HT1080 (cell line): ENCODE data around the gene CPXM2. TPM values are rescaled to one million over a fixed set of nuclear protein-coding genes. Genes with fewer than 3 reads are reported as not detected.

Experiments used
- DNase-seq: peaks from one replicate; pipeline ENCODE4 v3.0.0-alpha.2; 2015; ENCODE audit warnings: low read depth
- total RNA-seq: library from RNA; depleted of rRNA; stranded (reverse); fragments of >200 nt; shearing (Covaris generic); gene quantifications from 2 replicates; pipeline ENCODE4 v1.2.3, GENCODE V29; 2014

The CPXM2 gene
- total RNA-seq, 1 experiment from 2014 or later, result 0.08 TPM

GRCh38 chr10:123800821-123801220 is 90.8 kb downstream of the CPXM2 start:
- DNase-seq, result no peak

GRCh38 chr10:123800289-123800688 is 91.3 kb downstream of the CPXM2 start:
- no peak for DNase-seq

- no peak for DNase-seq
Measured at GRCh38 chr10:123798856-123799255, 92.8 kb downstream of the CPXM2 start.

GRCh38 chr10:123797813-123798212 is 93.8 kb downstream of the CPXM2 start:
- DNase-seq, result no peak

GRCh38 chr10:123796736-123797135 is 94.9 kb downstream of the CPXM2 start:
- DNase-seq, result no peak

GRCh38 chr10:123795846-123796590 is 95.6 kb downstream of the CPXM2 start:
- no peak for DNase-seq

GRCh38 chr10:123795196-123795780 is 96.3 kb downstream of the CPXM2 start:
- no peak for DNase-seq

GRCh38 chr10:123792248-123792978 is 99.2 kb downstream of the CPXM2 start:
- no peak for DNase-seq

GRCh38 chr10:123790132-123790885 is 101.3 kb downstream of the CPXM2 start:
- no peak for DNase-seq

- DNase-seq, result no peak
Measured at GRCh38 chr10:123788981-123789380, 102.6 kb downstream of the CPXM2 start.

GRCh38 chr10:123787566-123787965 is 104.0 kb downstream of the CPXM2 start:
- DNase-seq, result no peak

- DNase-seq, result no peak
Measured at GRCh38 chr10:123786896-123787295, 104.7 kb downstream of the CPXM2 start.

GRCh38 chr10:123786306-123786705 is 105.3 kb downstream of the CPXM2 start:
- no peak for DNase-seq

GRCh38 chr10:123784646-123785045 is 107.0 kb downstream of the CPXM2 start:
- no peak for DNase-seq

- no peak for DNase-seq
Measured at GRCh38 chr10:123784216-123784615, 107.4 kb downstream of the CPXM2 start.

GRCh38 chr10:123783296-123783695 is 108.3 kb downstream of the CPXM2 start:
- DNase-seq, result no peak

GRCh38 chr10:123782549-123782948 is 109.1 kb downstream of the CPXM2 start:
- DNase-seq, result no peak

- no peak for DNase-seq
Measured at GRCh38 chr10:123781956-123782500, 109.6 kb downstream of the CPXM2 start.

- no peak for DNase-seq
Measured at GRCh38 chr10:123781324-123781900, 110.2 kb downstream of the CPXM2 start.

GRCh38 chr10:123778719-123779517 is 112.7 kb downstream of the CPXM2 start:
- DNase-seq, result no peak
